Psoas muscle (tissue), 8 donors: ENCODE measurements around the gene ALKBH4. TPM values are rescaled to one million over a fixed set of nuclear protein-coding genes. Genes with fewer than 3 reads are reported as not detected.
A peak's percentile ranks its signal among the peaks of the same experiment; 100 is the strongest.
"Not testable (repeated sequence)": the region's sequence is repeated elsewhere in the genome, so short reads cannot be mapped to it uniquely, and the experiment has no call there.

ENCODE experiments used
- ATAC-seq, 4 donors: fragments of 200-7000 bp; cut with Tn5 transposase; one replicate each; pipeline ENCODE4 v1.9.1; 2020; ENCODE audit warnings: moderate library complexity in 3 of 4, mild to moderate bottlenecking in 2 of 4
- DNase-seq, 2 donors: peaks; one replicate each; pipeline ENCODE4 v3.0.0-alpha.2; 2020
- H3K27ac ChIP-seq: fragments of 200-600 bp; one replicate; pipeline ENCODE4 v1.8.0; 2022
- H3K27me3 ChIP-seq, 3 donors: fragments of 200-600 bp in 1 of 3; one replicate each; pipeline versions ENCODE4 v1.6.1 to v1.8.0; 2013 to 2022; ENCODE audit warnings: low read length in 2 of 3, mild to moderate bottlenecking in 2 of 3, moderate library complexity in 1 of 3; ENCODE audit not compliant: insufficient read depth in 3 of 3
- H3K36me3 ChIP-seq, 2 donors: fragments of 200-600 bp in 1 of 2; one replicate each; pipeline versions ENCODE4 v1.6.1 to v1.8.0; 2013 to 2022; ENCODE audit warnings: low read depth in 1 of 2, mild to moderate bottlenecking in 1 of 2, moderate library complexity in 1 of 2; ENCODE audit not compliant: insufficient read depth in 1 of 2
- H3K4me1 ChIP-seq: fragments of 200-600 bp; one replicate; pipeline ENCODE4 v1.8.0; 2022
- H3K4me3 ChIP-seq: fragments of 200-600 bp; one replicate; pipeline ENCODE4 v1.8.0; 2022; ENCODE audit warnings: mild to moderate bottlenecking
- H3K9me3 ChIP-seq: fragments of 200-600 bp; one replicate; pipeline ENCODE4 v1.8.0; 2022
- WGBS, 3 donors: extraction: QIAGEN DNeasy Blood & Tissue Kit; methylation state at CpG; one replicate each; pipeline versions ENCODE4 v1.1.6 to v1.1.7; 2013; 5-methylcytosine and 5-hydroxymethylcytosine counted together
- intact Hi-C, 2 donors: fragments of 100-400 bp; cut with DNase I; formaldehyde crosslinking; loops; one replicate each; pipeline versions ENCODE4 v1.11.0 to v1.14.2; 2022
- polyA plus RNA-seq, 3 donors: library from polyadenylated mRNA; stranded (reverse); fragments of 200-250 nt; gene quantifications; one replicate each; pipeline ENCODE4 v1.2.3, GENCODE V29; 2013
- total RNA-seq, 4 donors: library from RNA; stranded (reverse); fragmentation: NEBNext Ultra II Directional in 2 of 4; extraction: Animal tissue kit (Norgen Biotek cat#: 25700) in 2 of 4; gene quantifications; one replicate each; pipeline versions ENCODE4 v1.2.1 to v1.2.4, GENCODE V29; 2021 to 2023
- TF ChIP-seq, protein P1 (sequence below): fragments of 200-600 bp; IDR thresholded peaks from one replicate; pipeline ENCODE4 v1.8.0; 2022; ENCODE audit warnings: antibody characterized with exemption
- donor health status: healthy with polysubstance abuse.
- donor health status: DM: no; HTN: no; CAD: no; lungs with moderate emphysema.
- donor health status: Bipolar disorder and iron deficiency.
- donor health status: healthy.
- donor health status: DM: yes; HTN: yes; CAD: no.
- donor health status: DM: no; HTN: no; CAD: no.
- donor health status: DM: no; HTN: no; CAD: no.
- donor health status: DM: yes; HTN: yes; CAD: no.

Gene ALKBH4
- total and polyA plus RNA-seq, 7 donors = 2.7 to 11.1 (median 8.2) TPM

DNA sequence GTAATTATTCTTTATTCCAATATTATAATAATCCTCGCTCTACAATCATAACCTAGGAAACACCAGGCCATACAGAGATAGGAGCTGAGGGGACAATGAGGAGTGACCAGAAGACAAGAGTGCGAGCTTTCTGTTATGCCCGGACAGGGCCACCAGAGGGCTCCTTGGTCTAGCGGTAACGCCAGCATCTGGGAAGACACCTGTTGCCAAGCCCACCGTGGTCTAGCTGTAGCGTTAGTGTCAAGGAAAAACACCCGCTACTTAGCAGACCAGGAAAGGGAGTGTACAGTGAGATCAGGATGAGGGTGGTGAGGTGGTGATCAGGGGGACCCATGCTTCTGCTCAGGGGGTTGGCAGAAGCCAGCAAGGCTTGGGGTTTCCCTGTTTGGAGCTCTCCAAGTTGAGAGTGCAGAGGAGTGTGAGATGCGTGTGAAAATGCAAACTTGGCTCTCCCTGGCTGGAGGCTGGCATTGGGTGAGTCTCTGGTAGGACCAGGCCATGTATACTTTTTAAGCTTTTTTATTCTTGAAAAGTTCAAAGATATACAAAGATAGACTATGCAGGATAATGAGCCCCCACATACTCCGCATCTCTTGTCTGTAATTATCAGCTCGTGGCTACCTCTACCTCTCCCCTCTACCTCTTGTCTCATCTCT is 15.4 kb upstream of the ALKBH4 start:
- TF ChIP-seq, protein P1, sequence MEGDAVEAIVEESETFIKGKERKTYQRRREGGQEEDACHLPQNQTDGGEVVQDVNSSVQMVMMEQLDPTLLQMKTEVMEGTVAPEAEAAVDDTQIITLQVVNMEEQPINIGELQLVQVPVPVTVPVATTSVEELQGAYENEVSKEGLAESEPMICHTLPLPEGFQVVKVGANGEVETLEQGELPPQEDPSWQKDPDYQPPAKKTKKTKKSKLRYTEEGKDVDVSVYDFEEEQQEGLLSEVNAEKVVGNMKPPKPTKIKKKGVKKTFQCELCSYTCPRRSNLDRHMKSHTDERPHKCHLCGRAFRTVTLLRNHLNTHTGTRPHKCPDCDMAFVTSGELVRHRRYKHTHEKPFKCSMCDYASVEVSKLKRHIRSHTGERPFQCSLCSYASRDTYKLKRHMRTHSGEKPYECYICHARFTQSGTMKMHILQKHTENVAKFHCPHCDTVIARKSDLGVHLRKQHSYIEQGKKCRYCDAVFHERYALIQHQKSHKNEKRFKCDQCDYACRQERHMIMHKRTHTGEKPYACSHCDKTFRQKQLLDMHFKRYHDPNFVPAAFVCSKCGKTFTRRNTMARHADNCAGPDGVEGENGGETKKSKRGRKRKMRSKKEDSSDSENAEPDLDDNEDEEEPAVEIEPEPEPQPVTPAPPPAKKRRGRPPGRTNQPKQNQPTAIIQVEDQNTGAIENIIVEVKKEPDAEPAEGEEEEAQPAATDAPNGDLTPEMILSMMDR = peak; percentile 35
- H3K36me3 ChIP-seq, H3K27me3 ChIP-seq, intact Hi-C loops, H3K9me3 ChIP-seq, H3K4me3 ChIP-seq, H3K4me1 ChIP-seq, H3K27ac ChIP-seq: not testable (repeated sequence)
- WGBS, 3 donors = 3 to 5% (median 4%) methylated on average over 5 to 6 of the region's 11 CpGs
- DNase-seq (peak; percentile 61 to 65), ATAC-seq (peak; percentile 29 to 68 (median 42))

DNA sequence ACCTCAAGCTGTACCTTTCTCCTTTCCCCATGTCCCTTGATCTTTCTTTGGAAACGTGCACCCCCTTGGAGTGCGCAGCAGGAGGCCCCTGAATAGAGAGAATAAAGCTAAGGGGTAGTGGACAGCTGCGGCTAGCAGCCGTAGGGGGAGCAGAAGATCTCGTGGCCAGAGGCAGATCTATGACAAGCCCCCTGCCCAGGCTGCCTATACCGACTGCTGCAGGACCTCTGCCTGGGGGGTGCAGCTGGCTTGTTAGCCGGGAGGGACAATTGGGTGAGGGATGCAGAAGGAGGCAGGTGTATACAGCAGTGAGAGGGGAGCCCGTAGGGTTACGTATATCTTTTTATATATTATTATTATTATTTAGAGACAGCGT is 14.5 kb upstream of the ALKBH4 start:
- H3K27ac ChIP-seq, H3K36me3 ChIP-seq, DNase-seq, H3K4me1 ChIP-seq, intact Hi-C loops, H3K27me3 ChIP-seq, H3K9me3 ChIP-seq: not testable (repeated sequence)
- peak in 3 of 4 donors; percentile 17 to 36 (median 24) for ATAC-seq
- H3K4me3 ChIP-seq = peak overlapping the region; percentile 59
- WGBS, 3 donors = 0% methylated on average over 2 of the region's 10 CpGs; no CpG with 5 or more reads in 2 of the 3 donors

DNA sequence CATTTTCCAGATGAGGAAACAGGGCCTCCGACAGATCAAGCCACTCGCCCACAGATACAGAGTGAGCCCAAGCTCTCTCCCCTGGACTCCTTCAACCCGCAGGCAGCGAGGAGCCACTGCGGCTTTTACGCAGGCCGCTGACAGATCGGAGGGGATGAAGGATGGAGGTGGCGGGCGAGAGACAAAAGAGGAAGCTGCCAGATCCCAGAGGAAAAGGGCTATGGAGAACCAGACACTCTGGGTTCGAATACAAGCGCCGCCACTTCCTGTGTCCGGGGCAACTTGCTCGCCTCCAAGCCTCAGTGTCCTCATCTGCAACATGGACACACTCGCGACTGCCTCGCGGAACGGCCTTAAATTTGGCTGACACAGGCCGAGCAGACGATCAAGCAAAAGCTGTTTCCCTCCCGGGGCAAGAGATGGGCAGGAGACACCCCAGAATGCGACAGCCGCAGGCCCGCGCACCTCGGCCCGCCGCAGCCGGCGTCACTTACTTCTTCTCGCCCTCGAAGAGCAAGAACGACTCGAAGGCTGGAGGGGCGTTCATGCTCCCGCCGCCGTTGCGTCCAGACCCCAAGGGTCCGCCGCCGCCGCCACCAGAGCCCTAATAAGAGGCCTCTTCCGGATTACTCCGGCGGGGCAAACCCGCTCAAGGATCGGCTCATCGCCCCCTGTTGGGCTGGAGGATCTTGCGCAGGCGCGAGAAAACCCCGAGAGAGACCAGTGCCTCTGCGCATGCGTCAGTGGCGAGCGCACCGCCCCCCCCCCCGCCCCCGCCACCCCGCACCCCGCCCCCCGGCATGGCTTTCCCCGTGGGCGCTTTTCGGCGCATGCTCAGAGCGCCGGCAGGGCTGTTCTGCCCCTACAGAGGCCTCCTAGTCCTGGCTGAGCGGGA is 13.9 kb upstream of the ALKBH4 start, which contains the start of gene POLR2J:
POLR2J (minus strand) TSS at position 609 of the 895 bp plus-strand sequence; CDS start at position 547, 62 bp downstream.
- TF ChIP-seq, protein P1 = peak; percentile 38

DNA sequence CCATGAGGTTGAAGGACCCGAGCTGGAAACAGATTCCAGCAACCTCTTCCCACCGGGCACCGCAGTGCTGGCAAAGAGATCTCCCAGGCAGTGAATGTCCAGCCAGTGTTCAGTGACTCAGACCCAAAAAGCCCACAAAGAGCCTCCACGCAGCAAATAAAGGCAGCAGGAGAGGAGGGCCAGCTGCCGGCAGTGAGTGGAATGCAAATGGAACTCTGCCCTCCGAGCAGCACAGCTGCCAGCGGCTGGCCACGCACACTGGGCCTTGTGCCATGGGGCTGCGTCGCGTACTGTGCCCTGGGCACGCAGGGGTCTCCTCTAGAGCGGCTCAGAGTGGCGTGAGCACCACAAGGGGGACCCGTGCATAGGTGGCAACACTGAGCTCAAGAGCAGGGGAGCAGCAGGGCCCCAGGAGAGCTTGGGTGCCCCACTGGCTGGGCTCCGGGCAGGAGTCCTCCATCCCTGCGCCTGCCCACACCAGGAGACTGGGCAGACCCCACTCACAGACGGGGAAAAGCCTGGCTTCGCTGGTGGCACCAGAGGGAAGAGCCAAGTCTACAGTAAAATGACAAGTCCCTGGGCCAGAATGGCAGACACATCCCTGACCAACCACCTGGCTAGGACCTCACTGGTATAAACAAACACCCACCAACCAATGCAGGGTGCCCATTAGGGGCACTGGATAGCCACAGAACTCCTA is 10.2 kb upstream of the ALKBH4 start:
- H3K4me3 ChIP-seq, H3K9me3 ChIP-seq, H3K27me3 ChIP-seq, ATAC-seq, H3K27ac ChIP-seq, intact Hi-C loops, H3K4me1 ChIP-seq: not testable (repeated sequence)
- DNase-seq = peak; percentile 1 to 45
- 42 to 49% (median 48%) methylated on average over 7 to 9 of the region's 19 CpGs for WGBS, 3 donors
- H3K36me3 ChIP-seq = peaks cover 6 to 24% of the 10 kb centered on the region in 2 donors

More for the DNA sequence above, 13.9 kb upstream of the ALKBH4 start, which contains the start of gene POLR2J:
- H3K27ac ChIP-seq, H3K4me1 ChIP-seq, H3K36me3 ChIP-seq, intact Hi-C loops, H3K27me3 ChIP-seq, H3K9me3 ChIP-seq: not testable (repeated sequence)
- peak within 1 kb of the TSS; percentile 59 for H3K4me3 ChIP-seq
- ATAC-seq (peak; percentile 87 to 91 (median 90)), DNase-seq (peak; percentile 78 to 94)
- WGBS, 3 donors = 0 to 1% (median 0%) methylated on average over 11 to 47 of the region's 72 CpGs

DNA sequence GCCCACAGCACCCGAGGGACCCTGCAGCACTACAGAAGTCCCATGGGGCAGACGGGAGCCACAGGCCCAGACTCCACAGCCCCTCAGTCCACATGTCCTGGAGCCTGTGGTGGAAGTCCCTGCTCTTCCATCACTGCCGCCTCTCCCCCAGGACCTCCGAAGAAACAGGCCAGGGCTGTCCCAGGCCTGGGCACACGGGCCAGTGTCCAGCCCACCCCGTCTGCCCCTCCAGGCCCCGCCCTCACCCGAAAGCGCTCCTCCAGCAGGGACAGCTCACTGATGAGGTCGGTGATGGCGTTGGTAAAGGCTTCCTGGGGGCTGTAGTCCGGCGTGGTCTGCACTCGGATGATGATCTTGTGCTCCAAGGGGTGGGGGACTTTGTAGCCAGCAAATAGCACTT is 9.5 kb upstream of the ALKBH4 start:
- intact Hi-C loops, H3K9me3 ChIP-seq, H3K4me1 ChIP-seq, H3K27ac ChIP-seq, ATAC-seq, H3K4me3 ChIP-seq, H3K27me3 ChIP-seq: not testable (repeated sequence)
- peak; percentile 7 to 15 for DNase-seq
- peaks cover 6 to 28% of the 10 kb centered on the region in 2 donors for H3K36me3 ChIP-seq
- 65 to 79% (median 66%) methylated on average over 8 to 11 of the region's 14 CpGs for WGBS, 3 donors
